WTC11 (cell line): ENCODE data around the gene LDLRAD4.

Experiments
- CTCF ChIP-seq: fragments of 200-600 bp; IDR thresholded peaks from 2 replicates; pipeline ENCODE4 v1.8.0; 2022; ENCODE audit warnings: antibody characterized with exemption
- ESRRA ChIP-seq: sonication (generic); formaldehyde crosslinking; IDR thresholded peaks from 2 replicates; pipeline ENCODE4 v1.8.1; 2022; ENCODE audit warnings: mild to moderate bottlenecking, missing genetic modification reagents, borderline replicate concordance
- GRHL2 ChIP-seq: fragments of 250-450 bp; sonication (Bioruptor Pico); IDR thresholded peaks from 2 replicates; pipeline ENCODE4 v1.8.0; 2022; ENCODE audit warnings: mild to moderate bottlenecking, moderate library complexity; ENCODE audit not compliant: insufficient replicate concordance, severe bottlenecking
- GTF2I ChIP-seq: fragments of 250-450 bp; sonication (Bioruptor Pico); conservative IDR thresholded peaks from 2 replicates; pipeline ENCODE4 v1.4.0; 2021; ENCODE audit warnings: mild to moderate bottlenecking
- JUN ChIP-seq: sonication (generic); formaldehyde crosslinking; IDR thresholded peaks from 2 replicates; pipeline ENCODE4 v1.8.0; 2023; ENCODE audit warnings: mild to moderate bottlenecking, missing genetic modification reagents
- MAX ChIP-seq: sonication (generic); formaldehyde crosslinking; IDR thresholded peaks from 2 replicates; pipeline ENCODE4 v1.8.0; 2022; ENCODE audit warnings: mild to moderate bottlenecking, missing genetic modification reagents
- NFYB ChIP-seq: sonication (generic); formaldehyde crosslinking; conservative IDR thresholded peaks from 2 replicates; pipeline ENCODE4 v1.8.0; 2022; ENCODE audit warnings: low read depth, missing genetic modification reagents
- RELA ChIP-seq: sonication (generic); formaldehyde crosslinking; IDR thresholded peaks from 2 replicates; pipeline ENCODE4 v1.8.1; 2022; ENCODE audit warnings: missing genetic modification reagents, mild to moderate bottlenecking, borderline replicate concordance
- STAT6 ChIP-seq: sonication (generic); formaldehyde crosslinking; conservative IDR thresholded peaks from 2 replicates; pipeline ENCODE4 v1.8.1; 2023; ENCODE audit warnings: mild to moderate bottlenecking, low read depth, missing genetic modification reagents, moderate library complexity
- USF1 ChIP-seq: sonication (generic); formaldehyde crosslinking; IDR thresholded peaks from 2 replicates; pipeline ENCODE4 v1.8.0; 2022; ENCODE audit warnings: mild to moderate bottlenecking, missing genetic modification reagents
- USF2 ChIP-seq: sonication (generic); formaldehyde crosslinking; IDR thresholded peaks from 2 replicates; pipeline ENCODE4 v1.8.1; 2023; ENCODE audit warnings: mild to moderate bottlenecking, missing genetic modification reagents, moderate library complexity
- ZNF263 ChIP-seq: sonication (generic); formaldehyde crosslinking; IDR thresholded peaks from 2 replicates; pipeline ENCODE4 v1.8.1; 2022; ENCODE audit warnings: low read depth, mild to moderate bottlenecking, moderate library complexity, missing genetic modification reagents
- ZNF281 ChIP-seq: sonication (generic); formaldehyde crosslinking; IDR thresholded peaks from 2 replicates; pipeline ENCODE4 v1.8.0; 2023; ENCODE audit warnings: mild to moderate bottlenecking, missing genetic modification reagents

GRCh38 chr18:13220361-13220991, 1.9 kb downstream of the LDLRAD4 start:
- TF ChIP-seq MAX (CRISPR knock-in tag) (no peak), NFYB (no peak), CTCF (no peak), GTF2I (no peak), JUN (no peak), USF1 (CRISPR knock-in tag) (no peak), USF2 (CRISPR knock-in tag) (no peak), ZNF263 (CRISPR knock-in tag) (no peak), RELA (CRISPR knock-in tag) (no peak), GRHL2 (no peak), ESRRA (no peak), STAT6 (CRISPR knock-in tag) (no peak), ZNF281 (no peak)
